ENCODE measurements around the gene ABCG2. TPM values are rescaled to one million over a fixed set of nuclear protein-coding genes. Genes with fewer than 3 reads are reported as not detected.

Gene ABCG2
- total and polyA plus RNA-seq, 2 of the 4 experiments (the other 2 are of a cell fraction): 0.50 to 1.1 TPM

DNA sequence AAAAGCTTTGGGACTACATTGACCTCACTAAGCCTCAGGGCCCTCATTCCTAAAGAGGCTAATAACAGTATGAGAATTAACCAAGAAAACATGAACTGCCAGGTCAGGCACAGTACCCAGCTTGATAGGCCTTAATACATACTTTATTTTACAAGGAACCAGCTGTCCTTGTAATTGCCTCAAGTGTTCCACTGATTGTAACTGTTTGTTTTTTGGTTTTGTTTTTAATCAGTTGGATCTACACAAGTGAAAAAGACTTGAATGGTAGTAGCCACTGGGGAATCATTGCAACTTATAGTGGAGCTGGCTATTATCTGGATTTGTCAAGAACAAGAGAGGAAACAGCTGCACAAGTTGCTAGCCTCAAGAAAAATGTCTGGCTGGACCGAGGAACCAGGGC, 115.4 kb downstream of the ABCG2 start:
- H4K8ac ChIP-seq (ENCODE audit: low read depth in 2 of 2, low read length in 2 of 2): no peak overlapping the region
- H3K18ac ChIP-seq (ENCODE audit: low read depth, low read length): no peak overlapping the region
- H2AK9ac ChIP-seq (replicated peaks; ENCODE audit: low read depth, low read length, poor library complexity): no peak overlapping the region
- WGBS, 2 experiments (ENCODE audit: extremely low coverage in 2 of 2, insufficient read length in 1 of 2): no CpG with 5 or more reads among the region's 1 CpG
- H3K4me2 ChIP-seq (ENCODE audit: low read depth, low read length): no peak overlapping the region
- H3K9me3 ChIP-seq (ENCODE audit: control insufficient read depth, insufficient read depth, low read length): no peaks in the 10 kb centered on the region
- H3K14ac ChIP-seq (replicated peaks; ENCODE audit: low read depth, low read length): no peak overlapping the region
- no peak overlapping the region for H3K56ac ChIP-seq (ENCODE audit: extremely low read depth, insufficient read depth, low read length)
- peaks cover 46% of the 10 kb centered on the region for H3K36me3 ChIP-seq (ENCODE audit: control insufficient read depth, insufficient read depth, low read length)
- H2AFZ ChIP-seq (replicated peaks; ENCODE audit: low read length, poor library complexity): no peak overlapping the region
- no peak overlapping the region for H3K9ac ChIP-seq (ENCODE audit: low read depth, low read length)
- no peak overlapping the region for H2BK15ac ChIP-seq (ENCODE audit: low read depth, low read length)
- POLR2A ChIA-PET (ENCODE audit: unreplicated experiment): no interaction called here
- H3K4me3 ChIP-seq (ENCODE audit: insufficient read depth, low read depth, low read length): no peak overlapping the region
- H4K20me1 ChIP-seq (ENCODE audit: insufficient read depth, low read length): no peaks in the 10 kb centered on the region
- H4K5ac ChIP-seq (ENCODE audit: low read depth, low read length): no peak overlapping the region
- no peak overlapping the region for H2BK5ac ChIP-seq (ENCODE audit: low read depth, low read length, poor library complexity, severe bottlenecking)
- no peaks in the 10 kb centered on the region for H3K27me3 ChIP-seq (ENCODE audit: control insufficient read depth, insufficient read depth, low read length)
- ATAC-seq (ENCODE audit: low read depth): no peak
- CTCF ChIA-PET: interaction anchor here (1.0 kb wide), 1 partner anchor 9 kb away, joined by 3 read pairs; no protein-coding TSS in a partner anchor
- no peak overlapping the region for H3K4ac ChIP-seq (ENCODE audit: low read depth, low read length)
- in situ Hi-C loops (cut with MboI; ENCODE audit: low sequenced_read_pairs) (no loop called here), intact Hi-C loops (cut with micrococcal nuclease) (no loop called here), dilution Hi-C loops (cut with HindIII; ENCODE audit: low sequenced_read_pairs, unreplicated experiment) (no loop called here)
- H2BK120ac ChIP-seq (ENCODE audit: low read depth, low read length): no peak overlapping the region
- no peak for DNase-seq
- H2BK20ac ChIP-seq (ENCODE audit: low read depth, low read length): no peak overlapping the region
- no peak overlapping the region for H3K23ac ChIP-seq (ENCODE audit: low read depth, low read length)
- no TSS peak for BruUV-seq (replicated peaks)
- no peak overlapping the region for H4K91ac ChIP-seq (ENCODE audit: insufficient read depth, low read depth, low read length)
- no peak overlapping the region for H2AK5ac ChIP-seq (ENCODE audit: low read depth, low read length)
- no peak overlapping the region for H3K27ac ChIP-seq (ENCODE audit: insufficient read depth, low read length)
- 0 out of 2 replicates have a peak, but pooled peaks cover 3% of the 10 kb centered on the region for H3K9me1 ChIP-seq (ENCODE audit: insufficient read depth, low read length)
- H3K4me1 ChIP-seq (ENCODE audit: control insufficient read depth, insufficient read depth, low read length): no peaks in the 10 kb centered on the region
- no peak for TF ChIP-seq RFX5 (IDR thresholded peaks at IDR 0.05; ENCODE audit: low read depth, low read length)
- TF ChIP-seq, protein P1, sequence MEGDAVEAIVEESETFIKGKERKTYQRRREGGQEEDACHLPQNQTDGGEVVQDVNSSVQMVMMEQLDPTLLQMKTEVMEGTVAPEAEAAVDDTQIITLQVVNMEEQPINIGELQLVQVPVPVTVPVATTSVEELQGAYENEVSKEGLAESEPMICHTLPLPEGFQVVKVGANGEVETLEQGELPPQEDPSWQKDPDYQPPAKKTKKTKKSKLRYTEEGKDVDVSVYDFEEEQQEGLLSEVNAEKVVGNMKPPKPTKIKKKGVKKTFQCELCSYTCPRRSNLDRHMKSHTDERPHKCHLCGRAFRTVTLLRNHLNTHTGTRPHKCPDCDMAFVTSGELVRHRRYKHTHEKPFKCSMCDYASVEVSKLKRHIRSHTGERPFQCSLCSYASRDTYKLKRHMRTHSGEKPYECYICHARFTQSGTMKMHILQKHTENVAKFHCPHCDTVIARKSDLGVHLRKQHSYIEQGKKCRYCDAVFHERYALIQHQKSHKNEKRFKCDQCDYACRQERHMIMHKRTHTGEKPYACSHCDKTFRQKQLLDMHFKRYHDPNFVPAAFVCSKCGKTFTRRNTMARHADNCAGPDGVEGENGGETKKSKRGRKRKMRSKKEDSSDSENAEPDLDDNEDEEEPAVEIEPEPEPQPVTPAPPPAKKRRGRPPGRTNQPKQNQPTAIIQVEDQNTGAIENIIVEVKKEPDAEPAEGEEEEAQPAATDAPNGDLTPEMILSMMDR (conservative IDR thresholded peaks at IDR 0.05; ENCODE audit: low read depth, low read length): no peak
- no peak for TF ChIP-seq MAZ (IDR thresholded peaks at IDR 0.05; ENCODE audit: borderline replicate concordance, low read depth, low read length)
- TF ChIP-seq SMC3 (IDR thresholded peaks at IDR 0.05; ENCODE audit: low read depth, low read length): no peak
- no peak for TF ChIP-seq RCOR1 (IDR thresholded peaks at IDR 0.05; ENCODE audit: insufficient replicate concordance, low read length)
- no peak for TF ChIP-seq NFE2L2 (IDR thresholded peaks at IDR 0.05; ENCODE audit: low read depth, low read length)
- TF ChIP-seq CHD1 (IDR thresholded peaks at IDR 0.05; ENCODE audit: low read depth, low read length): no peak
- TF ChIP-seq, protein P2, sequence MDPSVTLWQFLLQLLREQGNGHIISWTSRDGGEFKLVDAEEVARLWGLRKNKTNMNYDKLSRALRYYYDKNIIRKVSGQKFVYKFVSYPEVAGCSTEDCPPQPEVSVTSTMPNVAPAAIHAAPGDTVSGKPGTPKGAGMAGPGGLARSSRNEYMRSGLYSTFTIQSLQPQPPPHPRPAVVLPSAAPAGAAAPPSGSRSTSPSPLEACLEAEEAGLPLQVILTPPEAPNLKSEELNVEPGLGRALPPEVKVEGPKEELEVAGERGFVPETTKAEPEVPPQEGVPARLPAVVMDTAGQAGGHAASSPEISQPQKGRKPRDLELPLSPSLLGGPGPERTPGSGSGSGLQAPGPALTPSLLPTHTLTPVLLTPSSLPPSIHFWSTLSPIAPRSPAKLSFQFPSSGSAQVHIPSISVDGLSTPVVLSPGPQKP (IDR thresholded peaks at IDR 0.05; ENCODE audit: borderline replicate concordance, low read depth, low read length): no peak
- no peak for TF ChIP-seq CEBPB (IDR thresholded peaks at IDR 0.05; ENCODE audit: low read depth, low read length)
- TF ChIP-seq MAFK (IDR thresholded peaks at IDR 0.05; ENCODE audit: low read depth, low read length): no peak
- TF ChIP-seq, protein P3, sequence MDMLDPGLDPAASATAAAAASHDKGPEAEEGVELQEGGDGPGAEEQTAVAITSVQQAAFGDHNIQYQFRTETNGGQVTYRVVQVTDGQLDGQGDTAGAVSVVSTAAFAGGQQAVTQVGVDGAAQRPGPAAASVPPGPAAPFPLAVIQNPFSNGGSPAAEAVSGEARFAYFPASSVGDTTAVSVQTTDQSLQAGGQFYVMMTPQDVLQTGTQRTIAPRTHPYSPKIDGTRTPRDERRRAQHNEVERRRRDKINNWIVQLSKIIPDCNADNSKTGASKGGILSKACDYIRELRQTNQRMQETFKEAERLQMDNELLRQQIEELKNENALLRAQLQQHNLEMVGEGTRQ (IDR thresholded peaks at IDR 0.05; ENCODE audit: low read depth, low read length): no peak
- peaks cover 7 to 14% of the 10 kb centered on the region in 2 experiments; a peak in 2 of 4 replicates for H3K79me1 ChIP-seq (ENCODE audit: low read depth in 1 of 2, low read length in 2 of 2)

Data from IMR-90 (cell line).